ENCODE data around the gene ARPP19.
"Not testable (repeated sequence)": the region's sequence is repeated elsewhere in the genome, so short reads cannot be mapped to it uniquely, and the experiment has no call there.

Gene ARPP19

DNA sequence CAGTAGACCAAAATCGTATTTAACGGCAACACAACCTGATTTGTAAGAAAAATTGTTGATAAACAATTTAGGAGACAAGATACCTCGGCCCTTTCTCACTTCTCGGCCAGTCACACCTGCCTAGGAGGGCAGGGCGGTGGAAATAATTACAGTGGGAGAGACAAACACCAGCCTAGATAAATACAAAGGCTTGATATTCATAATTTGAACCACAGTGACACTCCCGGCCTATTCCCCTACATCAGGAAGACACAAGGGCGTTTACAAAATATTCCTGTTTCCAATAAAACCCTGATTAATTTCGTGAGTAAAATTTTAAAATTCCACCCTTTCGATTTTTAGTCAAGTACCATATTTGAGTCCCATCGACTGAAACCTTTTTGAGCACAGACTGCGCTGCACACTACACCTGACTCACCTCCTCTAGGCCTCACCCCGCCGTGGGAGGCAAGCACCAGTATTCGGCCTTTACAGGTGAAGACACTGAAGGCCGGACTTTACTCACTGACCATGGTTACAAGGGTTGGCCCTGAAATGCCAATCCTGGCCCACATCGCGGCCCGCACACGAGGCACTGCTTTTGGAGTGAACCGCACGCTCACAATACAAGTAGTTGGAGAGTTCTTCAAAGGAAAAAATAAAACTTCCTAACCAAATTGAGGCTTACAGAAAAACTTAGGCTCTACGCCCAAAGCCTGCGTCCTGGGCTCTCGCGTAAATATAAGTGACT is 794 bp downstream of the ARPP19 start:
- H3K4me1 ChIP-seq (ENCODE audit: control insufficient read depth in 2 of 2, insufficient read depth in 2 of 2, low read length in 2 of 2), result peaks cover 13 to 14% of the 10 kb centered on the region in 2 donors
- H3K4me3 ChIP-seq (ENCODE audit: low read length in 2 of 2), result peak overlapping the region; percentile 85 to 90
- H3K9ac ChIP-seq (ENCODE audit: low read depth in 1 of 2, low read length in 2 of 2), result peak overlapping the region; percentile 86 to 96
- no peaks in the 10 kb centered on the region for H3K36me3 ChIP-seq (ENCODE audit: control insufficient read depth in 2 of 2, insufficient read depth in 2 of 2, low read length in 2 of 2)
- H3K9me3 ChIP-seq (ENCODE audit: control insufficient read depth in 2 of 2, low read length in 2 of 2), result no peaks in the 10 kb centered on the region
- H3K27me3 ChIP-seq (ENCODE audit: control insufficient read depth in 2 of 2, insufficient read depth in 2 of 2, low read length in 2 of 2), result no peaks in the 10 kb centered on the region
- peak overlapping the region; percentile 95 to 96 for H3K27ac ChIP-seq (ENCODE audit: low read depth in 2 of 2, low read length in 2 of 2)

DNA sequence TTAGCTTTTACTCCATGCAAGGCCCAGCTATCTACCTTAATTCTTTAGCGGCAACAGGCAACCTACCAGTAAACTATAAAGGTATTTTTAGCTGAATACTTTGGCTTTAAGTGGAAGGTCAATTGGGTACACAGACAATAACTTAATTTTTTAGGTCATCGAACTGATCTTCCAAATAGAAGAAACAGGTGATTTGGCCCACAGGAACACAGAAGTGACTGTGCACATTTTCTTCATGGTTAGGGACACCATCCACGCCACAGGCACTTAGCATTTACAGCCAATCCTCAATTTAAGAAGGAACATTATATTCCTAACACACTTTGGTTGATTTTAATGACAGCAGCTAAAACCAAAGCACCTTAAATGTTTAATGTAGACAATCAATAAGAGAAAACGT is 1.9 kb downstream of the ARPP19 start:
- H3K9me3 ChIP-seq (ENCODE audit: control insufficient read depth in 2 of 2, low read length in 2 of 2), result no peaks in the 10 kb centered on the region
- H3K36me3 ChIP-seq (ENCODE audit: control insufficient read depth in 2 of 2, insufficient read depth in 2 of 2, low read length in 2 of 2), result no peaks in the 10 kb centered on the region
- H3K4me1 ChIP-seq (ENCODE audit: control insufficient read depth in 2 of 2, insufficient read depth in 2 of 2, low read length in 2 of 2), result peaks cover 13 to 14% of the 10 kb centered on the region in 2 donors
- peak overlapping the region; percentile 85 to 90 for H3K4me3 ChIP-seq (ENCODE audit: low read length in 2 of 2)
- no peak overlapping the region for H3K27ac ChIP-seq (ENCODE audit: low read depth in 2 of 2, low read length in 2 of 2)
- H3K27me3 ChIP-seq (ENCODE audit: control insufficient read depth in 2 of 2, insufficient read depth in 2 of 2, low read length in 2 of 2), result no peaks in the 10 kb centered on the region
- peak overlapping the region in 1 of 2 donors; percentile 86 for H3K9ac ChIP-seq (ENCODE audit: low read depth in 1 of 2, low read length in 2 of 2)

- not testable (repeated sequence) for H3K9me3 ChIP-seq (ENCODE audit: control insufficient read depth in 2 of 2, low read length in 2 of 2); H3K36me3 ChIP-seq (ENCODE audit: control insufficient read depth in 2 of 2, insufficient read depth in 2 of 2, low read length in 2 of 2); H3K9ac ChIP-seq (ENCODE audit: low read depth in 1 of 2, low read length in 2 of 2); H3K4me3 ChIP-seq (ENCODE audit: low read length in 2 of 2); H3K27me3 ChIP-seq (ENCODE audit: control insufficient read depth in 2 of 2, insufficient read depth in 2 of 2, low read length in 2 of 2)
- H3K27ac ChIP-seq (ENCODE audit: low read depth in 2 of 2, low read length in 2 of 2), result peak overlapping the region in 1 of 2 donors; percentile 11
- H3K4me1 ChIP-seq (ENCODE audit: control insufficient read depth in 2 of 2, insufficient read depth in 2 of 2, low read length in 2 of 2), result peaks cover 13 to 14% of the 10 kb centered on the region in 2 donors
These were observed 3.1 kb downstream of the ARPP19 start for GRCh38 chr15:52565417-52566358.

DNA sequence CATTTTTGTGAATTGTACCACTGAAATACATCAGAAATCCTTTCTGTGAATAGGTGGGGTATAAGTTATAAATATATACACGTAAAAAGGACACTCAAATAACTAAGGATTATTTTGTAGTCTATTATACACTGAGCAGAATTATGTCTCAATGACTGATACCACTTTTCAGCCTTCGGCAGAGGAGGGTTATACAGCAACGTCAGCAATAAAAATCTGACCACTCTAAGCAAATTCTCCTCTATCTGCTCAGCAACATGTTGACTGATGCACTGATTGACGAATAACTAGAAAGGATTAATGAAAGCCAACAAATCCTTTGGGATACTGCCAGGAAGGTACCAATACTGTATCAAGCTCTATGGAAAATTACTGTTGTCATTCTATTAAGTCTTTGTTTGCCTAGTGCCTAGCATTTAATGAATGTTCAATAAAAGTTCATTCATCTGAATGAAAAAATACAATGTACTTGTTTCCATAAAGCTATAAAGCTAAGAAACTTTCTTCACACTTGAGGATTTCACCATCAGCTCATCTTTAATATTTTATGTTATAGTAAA is 5.2 kb downstream of the ARPP19 start:
- H3K4me1 ChIP-seq (ENCODE audit: control insufficient read depth in 2 of 2, insufficient read depth in 2 of 2, low read length in 2 of 2), result peaks cover 14 to 15% of the 10 kb centered on the region in 2 donors
- no peak overlapping the region for H3K4me3 ChIP-seq (ENCODE audit: low read length in 2 of 2)
- H3K9me3 ChIP-seq (ENCODE audit: control insufficient read depth in 2 of 2, low read length in 2 of 2), result no peaks in the 10 kb centered on the region
- no peaks in the 10 kb centered on the region for H3K36me3 ChIP-seq (ENCODE audit: control insufficient read depth in 2 of 2, insufficient read depth in 2 of 2, low read length in 2 of 2)
- H3K27me3 ChIP-seq (ENCODE audit: control insufficient read depth in 2 of 2, insufficient read depth in 2 of 2, low read length in 2 of 2), result no peaks in the 10 kb centered on the region
- no peak overlapping the region for H3K27ac ChIP-seq (ENCODE audit: low read depth in 2 of 2, low read length in 2 of 2)
- H3K9ac ChIP-seq (ENCODE audit: low read depth in 1 of 2, low read length in 2 of 2), result no peak overlapping the region

- no peak overlapping the region for H3K9ac ChIP-seq (ENCODE audit: low read depth in 1 of 2, low read length in 2 of 2)
- no peaks in the 10 kb centered on the region for H3K27me3 ChIP-seq (ENCODE audit: control insufficient read depth in 2 of 2, insufficient read depth in 2 of 2, low read length in 2 of 2)
- H3K4me3 ChIP-seq (ENCODE audit: low read length in 2 of 2), result no peak overlapping the region
- no peaks in the 10 kb centered on the region for H3K9me3 ChIP-seq (ENCODE audit: control insufficient read depth in 2 of 2, low read length in 2 of 2)
- peaks cover 0 to 2% of the 10 kb centered on the region in 2 donors for H3K4me1 ChIP-seq (ENCODE audit: control insufficient read depth in 2 of 2, insufficient read depth in 2 of 2, low read length in 2 of 2)
- H3K27ac ChIP-seq (ENCODE audit: low read depth in 2 of 2, low read length in 2 of 2), result no peak overlapping the region
- peaks cover 0 to 15% of the 10 kb centered on the region in 2 donors for H3K36me3 ChIP-seq (ENCODE audit: control insufficient read depth in 2 of 2, insufficient read depth in 2 of 2, low read length in 2 of 2)
These were observed 9.3 kb downstream of the ARPP19 start for GRCh38 chr15:52559575-52559974.

DNA sequence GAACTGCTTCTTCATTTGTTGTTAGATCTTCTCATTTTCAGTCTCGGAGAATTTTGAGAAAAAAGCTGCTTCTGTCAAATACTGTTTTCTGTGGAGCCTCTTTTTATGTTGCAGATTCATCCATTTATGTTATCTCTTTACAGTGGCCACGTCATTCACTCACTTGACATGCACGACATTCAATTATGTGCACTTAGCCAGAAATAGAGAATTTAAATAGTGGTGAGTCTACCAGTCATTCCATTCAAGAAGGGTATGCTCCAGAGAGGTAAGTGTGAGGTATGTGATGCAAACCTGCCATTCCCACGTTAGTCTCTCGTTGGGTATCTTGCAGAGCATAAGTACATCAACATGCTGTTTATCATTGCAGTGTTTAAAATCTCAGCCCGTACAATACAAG is 9.8 kb downstream of the ARPP19 start:
- H3K4me3 ChIP-seq (ENCODE audit: low read length in 2 of 2), result no peak overlapping the region
- no peaks in the 10 kb centered on the region for H3K9me3 ChIP-seq (ENCODE audit: control insufficient read depth in 2 of 2, low read length in 2 of 2)
- peaks cover 0 to 2% of the 10 kb centered on the region in 2 donors for H3K4me1 ChIP-seq (ENCODE audit: control insufficient read depth in 2 of 2, insufficient read depth in 2 of 2, low read length in 2 of 2)
- H3K9ac ChIP-seq (ENCODE audit: low read depth in 1 of 2, low read length in 2 of 2), result no peak overlapping the region
- peaks cover 3 to 17% of the 10 kb centered on the region in 2 donors for H3K36me3 ChIP-seq (ENCODE audit: control insufficient read depth in 2 of 2, insufficient read depth in 2 of 2, low read length in 2 of 2)
- no peak overlapping the region for H3K27ac ChIP-seq (ENCODE audit: low read depth in 2 of 2, low read length in 2 of 2)
- no peaks in the 10 kb centered on the region for H3K27me3 ChIP-seq (ENCODE audit: control insufficient read depth in 2 of 2, insufficient read depth in 2 of 2, low read length in 2 of 2)

GRCh38 chr15:52558196-52558595 is 10.6 kb downstream of the ARPP19 start:
- Histone ChIP-seq H3K9me3 (ENCODE audit: control insufficient read depth in 2 of 2, low read length in 2 of 2) (no peaks in the 10 kb centered on the region), H3K4me1 (ENCODE audit: control insufficient read depth in 2 of 2, insufficient read depth in 2 of 2, low read length in 2 of 2) (peaks cover 0 to 2% of the 10 kb centered on the region in 2 donors), H3K27ac (ENCODE audit: low read depth in 2 of 2, low read length in 2 of 2) (no peak overlapping the region), H3K4me3 (ENCODE audit: low read length in 2 of 2) (no peak overlapping the region), H3K36me3 (ENCODE audit: control insufficient read depth in 2 of 2, insufficient read depth in 2 of 2, low read length in 2 of 2) (peaks cover 11 to 18% of the 10 kb centered on the region in 2 donors), H3K9ac (ENCODE audit: low read depth in 1 of 2, low read length in 2 of 2) (no peak overlapping the region), H3K27me3 (ENCODE audit: control insufficient read depth in 2 of 2, insufficient read depth in 2 of 2, low read length in 2 of 2) (no peaks in the 10 kb centered on the region)

- Histone ChIP-seq H3K9ac (ENCODE audit: low read depth in 1 of 2, low read length in 2 of 2) (no peak overlapping the region), H3K4me3 (ENCODE audit: low read length in 2 of 2) (no peak overlapping the region)
These were observed 11.6 kb downstream of the ARPP19 start for GRCh38 chr15:52557274-52557641.

GRCh38 chr15:52556524-52557273 is 12.1 kb downstream of the ARPP19 start:
- peaks cover 13 to 22% of the 10 kb centered on the region in 2 donors for H3K36me3 ChIP-seq (ENCODE audit: control insufficient read depth in 2 of 2, insufficient read depth in 2 of 2, low read length in 2 of 2)
- H3K9ac ChIP-seq (ENCODE audit: low read depth in 1 of 2, low read length in 2 of 2), result no peak overlapping the region
- no peaks in the 10 kb centered on the region for H3K9me3 ChIP-seq (ENCODE audit: control insufficient read depth in 2 of 2, low read length in 2 of 2)
- H3K27me3 ChIP-seq (ENCODE audit: control insufficient read depth in 2 of 2, insufficient read depth in 2 of 2, low read length in 2 of 2), result no peaks in the 10 kb centered on the region
- peaks cover 0 to 2% of the 10 kb centered on the region in 2 donors for H3K4me1 ChIP-seq (ENCODE audit: control insufficient read depth in 2 of 2, insufficient read depth in 2 of 2, low read length in 2 of 2)
- H3K27ac ChIP-seq (ENCODE audit: low read depth in 2 of 2, low read length in 2 of 2), result no peak overlapping the region
- H3K4me3 ChIP-seq (ENCODE audit: low read length in 2 of 2), result no peak overlapping the region

More at GRCh38 chr15:52557274-52557641, 11.6 kb downstream of the ARPP19 start:
- H3K27me3 ChIP-seq (ENCODE audit: control insufficient read depth in 2 of 2, insufficient read depth in 2 of 2, low read length in 2 of 2), result no peaks in the 10 kb centered on the region
- H3K27ac ChIP-seq (ENCODE audit: low read depth in 2 of 2, low read length in 2 of 2), result no peak overlapping the region
- peaks cover 0 to 2% of the 10 kb centered on the region in 2 donors for H3K4me1 ChIP-seq (ENCODE audit: control insufficient read depth in 2 of 2, insufficient read depth in 2 of 2, low read length in 2 of 2)
- H3K36me3 ChIP-seq (ENCODE audit: control insufficient read depth in 2 of 2, insufficient read depth in 2 of 2, low read length in 2 of 2), result peaks cover 11 to 18% of the 10 kb centered on the region in 2 donors
- no peaks in the 10 kb centered on the region for H3K9me3 ChIP-seq (ENCODE audit: control insufficient read depth in 2 of 2, low read length in 2 of 2)

All from mucosa of rectum (tissue), 2 donors.